Glomerular endothelial cell (primary cell): ENCODE measurements around the gene CACNG3. TPM values are rescaled to one million over a fixed set of nuclear protein-coding genes. Genes with fewer than 3 reads are reported as not detected.
"Not testable (repeated sequence)": the region's sequence is repeated elsewhere in the genome, so short reads cannot be mapped to it uniquely, and the experiment has no call there.

Experiments
- DNase-seq: peaks from one replicate; pipeline ENCODE4 v3.0.0-alpha.2; 2011; ENCODE audit warnings: low read depth, low spot score; ENCODE audit errors: extremely low read depth
- total RNA-seq: library from RNA; depleted of rRNA; stranded (reverse); fragments of >200 nt; gene quantifications from 2 replicates; pipeline ENCODE4 v1.2.3, GENCODE V29; 2015

CACNG3 gene
- total RNA-seq, 1 donor from 2014 or later = not detected

DNA sequence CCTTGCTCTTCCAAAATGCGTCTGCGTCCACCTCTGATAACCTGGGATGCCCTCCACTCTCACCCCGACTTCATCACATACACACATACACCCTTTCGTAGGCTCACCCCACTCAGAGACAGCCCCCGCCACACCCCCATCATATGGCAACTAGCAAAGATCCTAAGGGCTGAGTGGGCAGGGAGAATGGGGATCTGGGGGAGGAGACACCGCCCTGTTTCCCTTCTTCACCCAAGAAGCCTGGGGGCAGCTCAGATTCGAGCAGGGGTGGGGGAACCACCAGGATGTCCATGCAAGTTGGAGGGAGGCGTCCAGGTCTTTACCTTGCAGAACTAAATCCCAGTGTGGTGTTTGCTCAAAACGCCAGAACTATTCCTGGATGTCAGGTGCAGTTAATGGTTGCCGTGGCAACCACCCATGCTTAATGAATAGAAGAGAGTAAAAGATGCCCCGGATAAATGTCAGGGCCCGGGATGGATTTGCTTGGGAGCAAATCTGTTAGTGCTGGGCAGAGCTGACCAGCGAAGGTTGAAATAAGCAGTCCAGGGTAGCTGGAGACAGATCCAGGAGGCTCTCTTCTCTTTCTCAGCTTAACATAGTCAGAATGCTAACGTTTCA is 72.8 kb downstream of the CACNG3 start:
- no peak for DNase-seq

DNA sequence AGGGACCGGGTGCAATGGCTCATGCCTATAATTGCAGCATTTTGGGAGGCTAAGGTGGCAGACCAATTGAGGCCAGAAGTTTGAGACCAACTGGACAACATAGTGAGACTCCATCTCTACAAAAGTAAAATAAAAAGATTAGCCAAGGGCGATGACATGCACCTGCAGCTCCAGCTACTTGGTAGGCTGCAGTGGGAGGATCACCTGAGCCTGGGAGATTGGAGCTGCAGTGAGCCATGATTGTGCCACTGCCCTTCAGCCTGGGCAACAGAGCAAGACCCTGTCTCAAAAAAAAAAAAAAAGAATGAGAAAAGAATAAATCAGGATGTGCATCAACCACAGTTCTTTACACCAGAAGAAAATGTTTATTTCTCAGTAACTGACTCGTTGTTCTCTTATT is 76.0 kb downstream of the CACNG3 start:
- no peak for DNase-seq

DNA sequence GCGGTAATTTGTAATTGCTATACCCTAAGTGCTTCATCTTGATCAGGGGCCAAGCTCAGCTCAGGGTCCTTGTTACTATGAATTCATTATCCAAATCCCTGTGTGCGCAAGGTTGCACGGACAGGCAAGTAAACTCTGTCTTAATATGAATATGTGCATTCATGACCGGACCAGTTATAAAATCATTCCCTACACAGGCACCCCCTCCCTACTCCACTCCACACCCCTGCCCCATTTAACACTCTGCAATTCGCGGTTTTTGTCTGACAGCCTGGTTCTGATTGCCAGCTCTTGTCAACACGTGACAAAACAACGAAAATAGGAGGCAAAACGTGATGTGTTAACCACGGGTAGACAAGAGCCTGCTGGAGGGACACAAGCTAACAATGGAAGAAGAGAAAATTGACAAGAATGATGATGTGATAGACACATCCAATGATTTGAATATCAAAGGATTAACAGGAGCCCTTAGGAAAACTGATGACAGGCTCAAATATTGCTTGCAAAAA is 76.5 kb downstream of the CACNG3 start:
- DNase-seq = no peak

DNA sequence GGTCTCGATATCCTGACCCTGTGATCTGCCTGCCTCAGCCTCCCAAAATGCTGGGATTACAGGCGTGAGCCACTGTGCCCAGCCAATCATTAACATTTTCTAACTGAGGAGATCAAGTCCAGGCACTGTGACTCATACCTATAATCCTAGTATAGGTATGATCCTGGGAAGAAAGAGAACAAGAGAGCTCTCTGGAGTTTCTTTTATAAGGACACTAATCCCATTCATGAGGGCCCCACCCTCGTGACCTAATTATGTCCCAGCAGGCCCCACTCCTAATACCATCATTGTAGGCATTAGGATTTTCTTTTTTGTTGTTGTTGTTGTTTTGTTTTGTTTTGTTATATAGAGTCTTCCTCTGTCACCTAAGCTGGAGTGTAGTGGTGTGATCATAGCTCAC is 80.4 kb downstream of the CACNG3 start:
- DNase-seq = no peak

DNA sequence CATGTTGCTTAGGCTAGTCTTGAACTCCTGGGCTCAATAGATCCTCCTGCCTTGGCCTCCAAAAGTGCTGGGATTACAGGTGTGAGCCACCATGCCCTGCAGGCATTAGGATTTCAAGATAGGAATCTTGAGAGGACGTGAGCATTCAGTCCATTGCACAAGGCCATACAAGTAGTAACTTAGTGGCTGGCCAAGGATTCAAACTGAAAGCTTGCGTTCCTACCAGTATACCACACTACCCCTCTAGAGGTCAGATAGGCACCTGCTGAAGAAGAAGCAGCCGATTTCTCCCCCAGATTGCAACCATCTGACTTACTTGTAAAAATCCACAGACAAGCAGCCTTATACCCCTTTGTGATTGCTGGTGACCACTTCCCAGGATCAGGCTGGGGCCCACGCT is 80.9 kb downstream of the CACNG3 start:
- no peak for DNase-seq

DNA sequence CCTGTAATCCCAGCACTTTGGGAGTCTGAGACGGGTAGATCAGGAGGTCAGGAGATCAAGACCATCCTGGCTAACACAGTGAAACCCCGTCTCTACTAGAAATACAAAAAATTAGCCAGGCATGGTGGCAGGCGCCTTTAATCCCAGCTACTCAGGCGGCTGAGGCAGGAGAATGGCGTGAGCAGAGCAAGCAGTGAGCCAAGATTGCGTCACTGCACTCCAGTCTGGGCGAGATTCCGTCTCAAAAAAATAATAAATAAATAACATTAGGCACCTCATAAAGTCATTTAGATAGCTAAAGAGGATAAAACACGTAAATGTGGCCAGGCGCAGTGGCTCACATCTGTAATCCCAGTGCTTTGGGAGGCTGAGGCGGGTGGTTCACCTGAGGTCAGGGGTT is 87.7 kb downstream of the CACNG3 start:
- not testable (repeated sequence) for DNase-seq

DNA sequence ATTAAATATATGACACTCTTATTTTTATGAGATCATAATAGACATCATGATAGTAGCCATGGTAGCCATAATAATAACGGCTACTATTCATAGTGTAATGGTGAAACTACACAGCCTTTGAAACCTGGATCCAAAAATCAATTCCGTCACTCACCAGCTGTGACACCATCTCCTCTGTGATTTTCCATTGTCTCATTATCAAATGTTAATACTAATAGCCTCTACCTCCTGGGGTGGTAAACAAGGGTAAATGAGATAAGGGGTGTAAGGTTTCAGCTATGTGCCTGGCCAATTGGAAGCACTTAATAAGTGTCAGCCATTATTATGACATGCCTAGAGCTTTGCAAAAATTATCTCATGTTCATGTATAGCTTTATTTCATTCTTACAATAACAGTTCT is 88.6 kb downstream of the CACNG3 start:
- DNase-seq = no peak

DNA sequence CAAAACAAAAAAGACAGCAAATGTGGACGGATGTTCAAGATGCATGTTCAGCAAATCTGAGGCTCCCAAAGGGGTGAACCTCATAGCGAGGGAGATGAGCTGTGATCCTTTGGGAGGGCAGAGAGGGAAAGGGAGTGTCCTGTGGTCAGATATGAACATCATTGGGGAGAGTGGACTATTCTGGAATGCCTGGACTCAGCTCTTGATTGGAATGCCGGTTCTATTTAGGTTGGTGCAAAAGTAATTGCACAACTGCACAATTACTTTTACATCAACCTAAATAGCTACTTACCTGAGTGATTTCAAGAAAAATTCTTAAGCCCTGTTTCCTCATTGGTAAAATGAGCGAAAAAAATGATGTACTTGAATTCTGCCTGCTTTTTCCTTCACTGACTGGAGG is 89.6 kb downstream of the CACNG3 start:
- DNase-seq = no peak

DNA sequence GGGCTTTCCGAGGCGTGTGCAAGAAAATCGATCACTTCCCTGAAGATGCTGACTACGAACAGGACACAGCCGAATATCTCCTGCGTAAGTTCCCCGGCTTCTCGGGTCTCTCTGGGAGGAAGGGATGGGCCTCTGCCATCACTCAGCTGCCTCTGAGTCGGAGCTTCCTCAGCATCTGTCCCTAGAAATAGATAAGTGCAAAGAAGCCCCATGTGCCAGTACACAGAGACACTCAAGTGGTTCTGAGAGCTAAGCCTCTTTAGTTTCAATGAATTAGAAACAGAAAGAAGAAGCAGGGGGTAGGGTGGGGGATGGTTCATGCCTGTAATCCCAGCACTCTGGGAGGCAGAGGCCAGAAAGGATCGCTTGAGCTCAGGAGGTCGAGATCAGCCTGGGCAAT is 90.6 kb downstream of the CACNG3 start:
- DNase-seq = no peak

DNA sequence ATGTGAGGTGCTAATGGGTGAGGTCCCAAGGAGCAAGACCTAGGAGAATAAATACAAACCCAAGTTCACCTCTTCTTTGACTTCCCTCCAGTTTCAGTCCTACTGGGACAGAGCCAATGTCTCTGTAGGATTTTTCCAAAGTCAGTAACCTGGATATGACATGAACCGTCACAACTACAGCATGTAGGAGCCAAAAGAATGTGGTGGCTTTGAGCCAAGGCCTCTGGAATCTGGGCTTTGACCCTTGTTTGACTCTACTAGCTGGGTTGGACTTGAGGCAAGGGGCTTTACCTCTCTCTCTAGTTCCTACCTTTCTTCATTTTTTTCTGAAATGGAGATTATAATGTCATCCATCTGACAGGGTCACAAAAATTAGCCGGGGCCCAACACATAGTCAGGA is 91.4 kb downstream of the CACNG3 start:
- no peak for DNase-seq

DNA sequence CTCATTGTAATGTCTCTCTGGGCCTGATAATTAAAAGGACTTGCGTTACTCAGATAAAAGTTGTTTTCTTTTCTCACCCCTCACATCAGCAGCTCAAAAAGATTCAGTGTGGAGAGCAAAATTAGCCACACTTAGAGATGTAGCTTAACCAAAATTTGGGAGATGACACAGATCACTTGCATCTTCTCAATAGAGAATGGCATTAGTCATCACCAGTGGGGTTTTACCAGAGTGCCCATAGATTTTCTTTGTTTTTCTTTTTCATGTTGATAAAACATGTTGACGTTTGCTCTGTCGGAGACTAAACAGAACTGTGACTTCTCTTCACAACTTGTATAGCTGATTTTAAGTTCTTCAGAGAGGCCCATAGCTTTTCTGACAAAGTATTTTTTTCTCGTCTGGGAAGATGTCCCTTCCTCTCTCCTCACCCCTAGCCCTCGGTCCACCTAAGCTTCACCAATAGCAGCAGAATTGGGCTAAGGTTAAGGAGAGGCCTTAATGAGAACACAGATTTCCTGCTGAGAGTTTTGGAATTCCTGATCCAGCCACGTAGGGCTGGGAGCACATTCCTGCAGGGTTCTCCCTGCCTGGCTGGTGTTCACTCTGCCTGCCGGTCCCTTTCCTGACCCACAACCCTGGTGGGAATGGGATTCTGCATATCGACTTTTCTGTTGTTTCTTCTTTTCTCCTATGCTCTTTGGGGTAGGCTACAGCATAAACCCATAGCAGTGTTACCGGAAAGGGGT is 92.6 kb downstream of the CACNG3 start:
- no peak for DNase-seq

DNA sequence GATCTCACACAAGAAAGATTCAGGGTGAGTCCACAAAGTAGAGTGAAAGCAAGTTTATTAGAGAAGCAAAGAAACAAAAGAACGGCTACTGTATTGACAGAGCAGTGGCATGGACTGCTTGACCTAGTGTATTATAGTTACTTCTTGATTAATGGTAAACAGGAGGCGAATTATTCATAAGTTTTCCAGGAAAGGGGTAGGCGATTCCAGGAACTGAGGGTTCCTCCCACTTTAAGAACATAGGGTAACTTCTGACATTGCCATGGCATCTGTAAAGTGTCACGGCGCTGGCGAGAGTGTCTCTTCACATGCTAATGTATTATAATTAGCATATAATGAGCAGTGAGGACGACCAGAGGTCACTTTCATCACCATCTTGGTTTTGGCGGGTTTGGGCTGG is 93.2 kb downstream of the CACNG3 start:
- DNase-seq = no peak

DNA sequence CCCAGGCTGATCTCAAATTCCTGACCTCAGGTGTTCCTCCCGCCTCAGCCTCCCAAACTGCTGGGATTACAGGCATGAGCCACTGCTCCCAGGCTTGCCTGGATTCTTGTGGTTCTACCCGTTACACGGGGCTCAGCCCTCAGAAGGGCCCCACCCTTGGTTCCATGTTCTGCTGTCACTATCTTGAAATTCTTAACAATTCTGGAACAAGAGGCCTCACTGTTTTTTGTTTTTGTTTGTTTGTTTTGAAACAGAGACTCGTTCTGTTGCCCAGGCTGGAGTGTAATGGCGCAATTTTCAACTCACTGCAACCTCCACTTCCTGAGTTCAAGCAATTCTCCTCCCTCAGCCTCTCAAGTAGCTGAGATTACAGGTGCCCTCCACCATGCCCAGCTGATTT is 96.6 kb downstream of the CACNG3 start:
- DNase-seq = no peak

DNA sequence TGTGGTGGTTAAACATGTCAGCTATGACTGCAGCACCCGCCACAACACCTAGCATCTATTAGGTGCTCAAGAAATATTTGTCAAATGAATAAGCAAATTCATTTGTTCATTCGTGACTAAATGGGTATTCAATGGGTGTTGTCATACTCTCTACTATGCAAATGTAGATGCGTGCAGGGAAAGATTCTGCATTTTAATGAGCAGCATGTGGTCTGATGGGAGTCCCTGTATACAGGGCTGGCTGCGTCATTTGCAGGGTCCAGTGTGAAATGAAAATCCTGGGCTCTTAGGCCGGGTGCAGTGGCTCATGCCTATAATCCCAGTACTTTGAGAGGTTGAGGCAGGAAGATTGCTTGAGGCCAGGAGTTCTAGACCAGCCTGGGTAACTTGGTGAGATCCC is 97.5 kb downstream of the CACNG3 start:
- no peak for DNase-seq

DNA sequence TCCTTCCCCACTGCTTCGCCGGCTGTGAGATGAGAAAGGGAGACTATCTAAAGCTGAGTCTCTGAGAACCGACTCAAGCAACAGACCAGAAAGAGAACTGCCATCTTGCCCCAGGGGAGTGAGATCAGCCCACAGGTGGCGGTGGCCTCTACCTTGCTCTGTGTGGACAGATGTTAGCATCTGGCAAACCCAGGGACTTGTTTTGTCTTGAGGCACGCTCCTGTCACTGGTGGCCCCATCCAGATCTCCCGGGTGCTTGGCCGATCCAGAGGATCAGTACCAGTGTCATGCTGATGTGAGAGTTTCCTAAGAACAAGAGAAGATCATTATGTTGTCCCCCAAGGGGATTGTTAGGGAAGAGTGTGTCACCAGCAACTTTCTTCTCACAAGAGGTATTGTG is 101.4 kb downstream of the CACNG3 start:
- DNase-seq = no peak

DNA sequence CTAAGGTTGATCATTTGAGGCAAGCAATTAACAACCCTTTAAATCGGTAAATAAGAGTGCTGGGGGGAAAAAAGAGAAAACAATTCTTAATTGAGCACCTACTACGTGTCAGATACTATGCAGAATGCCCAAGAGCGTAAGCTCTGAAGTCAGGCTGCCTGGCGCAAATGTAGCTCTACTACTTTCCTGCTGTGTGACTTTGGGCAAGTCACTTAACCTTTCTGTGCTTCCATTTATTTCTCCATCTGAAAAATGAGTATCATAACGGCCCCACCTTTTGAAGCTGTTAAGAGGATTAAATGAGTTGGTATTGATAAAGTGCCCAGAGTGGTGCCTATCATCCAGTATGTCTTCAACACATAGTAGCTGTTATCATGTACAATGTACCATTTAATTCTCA is 102.0 kb downstream of the CACNG3 start:
- no peak for DNase-seq

DNA sequence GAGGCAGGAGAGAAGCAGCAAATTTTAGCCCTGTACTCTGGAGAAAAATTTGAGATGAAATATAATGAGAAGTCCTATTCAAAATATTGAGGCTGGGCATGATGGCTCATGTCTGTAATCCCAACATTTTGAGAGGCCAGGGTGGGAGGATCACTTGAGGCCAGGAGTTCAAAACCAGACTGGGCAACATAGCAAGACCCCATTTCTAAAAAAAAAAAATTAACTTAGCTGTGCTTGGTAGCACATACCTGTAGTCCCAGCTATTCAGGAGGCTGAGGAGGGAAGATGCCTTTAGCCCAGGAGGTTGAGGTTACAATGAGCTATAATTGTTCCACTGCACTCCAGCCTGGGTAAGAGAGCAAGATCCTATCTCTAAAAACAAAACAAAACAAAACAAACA is 103.4 kb downstream of the CACNG3 start:
- DNase-seq = no peak

DNA sequence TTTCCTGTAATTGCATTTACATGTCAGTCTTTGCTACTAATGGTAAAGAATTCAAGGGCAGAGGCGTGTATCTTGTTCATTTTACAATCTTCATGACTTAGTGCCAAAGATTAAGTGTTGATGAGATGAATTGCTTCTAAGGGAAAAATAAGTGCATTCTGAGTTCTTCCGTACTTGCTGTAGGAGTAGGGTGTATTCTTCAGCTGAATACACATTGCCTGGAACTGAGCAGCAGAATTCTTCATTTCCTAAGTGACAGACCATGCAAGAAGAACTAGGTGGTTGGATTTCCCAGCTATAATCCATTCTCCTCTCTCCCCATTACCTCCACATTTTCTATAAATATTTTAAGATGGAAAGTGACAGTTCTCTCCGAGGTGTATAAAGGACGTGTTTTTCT is 104.8 kb downstream of the CACNG3 start:
- no peak for DNase-seq

DNA sequence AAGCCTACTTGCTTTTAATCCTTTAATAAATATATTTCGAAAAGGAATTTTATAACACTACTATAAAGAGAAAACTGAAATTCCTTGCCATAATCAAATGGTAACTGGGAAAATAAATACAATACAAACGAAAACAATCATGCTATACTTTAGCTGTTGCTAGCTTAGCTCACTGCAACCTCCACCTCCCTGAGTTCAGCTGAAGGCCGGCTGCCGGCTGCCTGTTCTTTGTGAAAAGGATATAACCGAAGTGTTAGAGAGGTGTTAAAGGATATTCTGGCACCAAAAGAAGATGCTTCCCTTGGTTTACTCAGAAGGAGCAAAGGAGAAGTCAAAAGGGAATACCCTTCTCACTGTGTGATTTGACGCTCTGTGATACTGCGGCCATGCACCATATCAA is 108.5 kb downstream of the CACNG3 start:
- no peak for DNase-seq

DNA sequence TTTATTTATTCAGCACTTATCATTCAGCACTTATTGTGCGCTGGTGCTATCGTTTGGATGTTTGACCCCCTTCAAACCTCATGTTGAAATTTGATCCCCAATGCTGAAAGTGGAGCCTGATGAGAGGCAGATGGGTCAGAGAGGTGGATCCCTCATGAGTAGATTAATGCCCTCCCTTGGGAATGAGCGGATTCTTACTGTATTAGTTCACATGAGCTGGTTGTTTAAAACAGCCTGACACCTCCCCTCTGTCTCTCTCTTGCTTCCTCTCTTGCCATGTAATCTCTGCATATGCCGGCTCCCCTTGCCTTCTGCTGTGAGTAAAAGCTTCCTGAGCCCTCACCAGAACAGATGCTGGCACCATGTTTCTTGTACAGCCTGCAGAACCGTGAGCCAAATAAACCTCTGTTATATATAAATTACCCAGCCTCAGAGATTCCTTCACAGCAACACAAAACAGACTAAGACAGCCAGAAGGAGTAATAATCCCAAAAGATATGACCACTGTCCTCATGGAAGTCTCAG is 111.1 kb downstream of the CACNG3 start:
- DNase-seq = no peak

DNA sequence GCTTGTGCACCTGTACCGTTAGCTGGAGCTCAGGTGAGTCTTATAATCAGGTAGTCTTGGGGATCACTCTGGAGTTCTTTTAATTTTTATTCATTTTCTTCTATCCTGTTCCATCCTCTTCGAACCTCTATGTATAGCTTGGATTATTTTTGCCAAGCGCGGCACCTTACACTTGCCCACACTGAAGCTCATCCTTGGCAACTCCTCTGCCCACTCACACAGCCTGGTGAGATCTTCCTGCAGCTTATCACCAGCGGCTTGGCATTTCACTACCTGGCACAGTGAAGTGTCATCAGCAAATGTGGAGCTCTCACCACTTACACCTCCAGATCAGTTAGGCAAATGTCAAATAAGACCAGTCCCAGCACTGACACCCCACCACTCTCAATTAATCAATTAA is 116.7 kb downstream of the CACNG3 start:
- DNase-seq = no peak

DNA sequence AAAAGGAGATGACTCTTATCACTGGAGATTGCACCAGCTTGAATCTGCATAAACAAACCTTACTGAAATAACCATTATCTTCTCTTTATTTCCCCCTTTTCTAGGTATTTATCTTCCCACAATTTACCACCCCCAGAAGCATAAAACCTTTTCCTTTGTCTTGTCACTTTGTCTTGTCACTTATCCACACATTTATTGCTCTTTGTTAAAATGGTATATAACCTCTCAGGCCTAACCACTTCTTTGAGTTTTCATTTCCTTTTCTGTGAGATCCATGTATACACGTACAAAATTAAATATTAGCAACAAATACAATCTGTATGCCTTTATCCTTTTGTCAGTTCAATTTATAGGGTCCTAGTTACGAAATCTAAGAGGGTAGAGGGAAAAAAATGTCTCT is 122.9 kb downstream of the CACNG3 start:
- no peak for DNase-seq
